ENCODE measurements around the gene SNRPN.

DNA sequence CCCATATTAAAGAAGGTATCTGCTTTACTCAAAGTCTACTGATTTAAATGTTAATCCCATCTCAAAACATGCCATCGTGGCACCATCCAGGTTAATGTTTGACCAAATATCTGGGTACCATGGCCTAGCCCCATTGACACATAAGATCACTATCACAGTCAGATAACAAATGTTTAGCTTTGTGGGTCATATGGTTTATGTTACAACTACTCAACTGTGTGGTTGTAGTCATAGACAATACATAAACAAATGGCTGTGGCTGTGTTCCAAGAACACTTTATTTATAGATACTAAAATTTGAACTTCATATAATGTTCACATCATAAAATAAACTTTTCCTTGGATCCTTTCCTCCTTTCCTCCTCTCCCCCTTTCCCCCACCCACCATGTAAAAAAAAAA, 9.8 kb upstream of the SNRPN start:
- no peak for TF ChIP-seq CTCF (IDR thresholded peaks at IDR 0.05; ENCODE audit: poor library complexity)
- TF ChIP-seq EZH2 (IDR thresholded peaks at IDR 0.05; ENCODE audit: borderline replicate concordance) = no peak
